HepG2 (cell line): ENCODE measurements around the gene PRR35. TPM values are rescaled to one million over a fixed set of nuclear protein-coding genes. Genes with fewer than 3 reads are reported as not detected.

Experiments
- EP300 ChIP-seq, 3 experiments: sonication (generic) in 1 of 3; formaldehyde crosslinking in 1 of 3; IDR thresholded peaks; 2 replicates each; pipeline versions ENCODE4 v1.5.1 to v1.6.1; 2011 to 2020; ENCODE audit warnings: low read depth in 2 of 3, low read length in 2 of 3, borderline replicate concordance in 1 of 3, improper control_type of control experiment in 1 of 3, mild to moderate bottlenecking in 1 of 3, missing genetic modification reagents in 1 of 3, moderate library complexity in 1 of 3
- FOXO1 ChIP-seq: sonication (generic); formaldehyde crosslinking; IDR thresholded peaks from 2 replicates; pipeline ENCODE4 v1.4.0; 2020; ENCODE audit warnings: missing genetic modification reagents
- GPN1 ChIP-seq: sonication (generic); formaldehyde crosslinking; IDR thresholded peaks from 2 replicates; pipeline ENCODE4 v1.5.1; 2020; ENCODE audit warnings: missing genetic modification reagents, borderline replicate concordance
- NCOA5 ChIP-seq: sonication (generic); formaldehyde crosslinking; IDR thresholded peaks from 2 replicates; pipeline ENCODE4 v1.4.0; 2020; ENCODE audit warnings: missing genetic modification reagents
- PRPF4 ChIP-seq: fragments of 200-400 bp; formaldehyde crosslinking; IDR thresholded peaks from 2 replicates; pipeline ENCODE4 v1.6.1; 2016; ENCODE audit warnings: low read length, low read depth; ENCODE audit not compliant: poor library complexity, severe bottlenecking
- SUZ12 ChIP-seq: fragments of 150-350 bp; IDR thresholded peaks from 2 replicates; pipeline ENCODE4 v1.6.1; 2014; ENCODE audit warnings: low read depth, low read length
- ZNF782 ChIP-seq: sonication (generic); formaldehyde crosslinking; IDR thresholded peaks from 2 replicates; pipeline ENCODE4 v1.4.0; 2020; ENCODE audit warnings: missing genetic modification reagents, mild to moderate bottlenecking, borderline replicate concordance
- polyA plus RNA-seq, 8 experiments: library from polyadenylated mRNA; depleted of rRNA in 3 of 8; stranded (reverse) in 7 of 8; unstranded in 1 of 8; fragments of >200 nt; fragmentation: Illumina TruSeq in 4 of 8; extraction: Trizol in 4 of 8; gene quantifications; 2 replicates each; pipeline versions ENCODE4 v1.2.1 to v1.2.3, GENCODE V29; 2011 to 2016; ENCODE audit warnings: low read depth in 4 of 8, missing spikeins in 1 of 8, mixed read lengths in 1 of 8; ENCODE audit not compliant: insufficient read depth in 1 of 8
- total RNA-seq, 5 experiments: library from RNA; depleted of rRNA; stranded (reverse); fragments of >200 nt; fragmentation: Illumina TruSeq; extraction: Trizol; gene quantifications; 2 replicates each; pipeline ENCODE4 v1.2.3, GENCODE V29; 2016; ENCODE audit warnings: low read depth in 1 of 5
- TF ChIP-seq, protein P1 (sequence below): sonication (generic); formaldehyde crosslinking; IDR thresholded peaks from 2 replicates; pipeline ENCODE4 v1.8.1; 2022; ENCODE audit warnings: low read depth, mild to moderate bottlenecking, missing genetic modification reagents
- TF ChIP-seq, protein P2 (sequence below): sonication (generic); formaldehyde crosslinking; IDR thresholded peaks from 2 replicates; pipeline ENCODE4 v1.8.1; 2023; ENCODE audit warnings: mild to moderate bottlenecking, moderate library complexity, missing genetic modification reagents
- TF ChIP-seq, protein P3 (sequence below), 2 experiments: sonication (generic) in 1 of 2; formaldehyde crosslinking in 1 of 2; IDR thresholded peaks; 2 replicates each; pipeline versions ENCODE4 v1.4.0 to v1.6.1; 2016 to 2020; ENCODE audit warnings: borderline replicate concordance in 1 of 2, low read depth in 1 of 2, mild to moderate bottlenecking in 1 of 2, missing genetic modification reagents in 1 of 2
- TF ChIP-seq, protein P4 (sequence below): IDR thresholded peaks from 2 replicates; pipeline ENCODE4 v1.6.1; 2012; ENCODE audit warnings: low read depth, low read length, improper control_type of control experiment
- TF ChIP-seq, protein P5 (sequence below): sonication (generic); formaldehyde crosslinking; IDR thresholded peaks from 2 replicates; pipeline ENCODE4 v1.5.1; 2020; ENCODE audit warnings: missing genetic modification reagents, mild to moderate bottlenecking, borderline replicate concordance
- TF ChIP-seq, protein P6 (sequence below): sonication (generic); formaldehyde crosslinking; IDR thresholded peaks from 2 replicates; pipeline ENCODE4 v1.5.0; 2020; ENCODE audit warnings: mild to moderate bottlenecking, missing genetic modification reagents

Gene PRR35
- total and polyA plus RNA-seq, 2 of the 13 experiments (the other 11 are each of a cell fraction or from before 2014, with no cell fraction given): 0.07 to 0.16 TPM

DNA sequence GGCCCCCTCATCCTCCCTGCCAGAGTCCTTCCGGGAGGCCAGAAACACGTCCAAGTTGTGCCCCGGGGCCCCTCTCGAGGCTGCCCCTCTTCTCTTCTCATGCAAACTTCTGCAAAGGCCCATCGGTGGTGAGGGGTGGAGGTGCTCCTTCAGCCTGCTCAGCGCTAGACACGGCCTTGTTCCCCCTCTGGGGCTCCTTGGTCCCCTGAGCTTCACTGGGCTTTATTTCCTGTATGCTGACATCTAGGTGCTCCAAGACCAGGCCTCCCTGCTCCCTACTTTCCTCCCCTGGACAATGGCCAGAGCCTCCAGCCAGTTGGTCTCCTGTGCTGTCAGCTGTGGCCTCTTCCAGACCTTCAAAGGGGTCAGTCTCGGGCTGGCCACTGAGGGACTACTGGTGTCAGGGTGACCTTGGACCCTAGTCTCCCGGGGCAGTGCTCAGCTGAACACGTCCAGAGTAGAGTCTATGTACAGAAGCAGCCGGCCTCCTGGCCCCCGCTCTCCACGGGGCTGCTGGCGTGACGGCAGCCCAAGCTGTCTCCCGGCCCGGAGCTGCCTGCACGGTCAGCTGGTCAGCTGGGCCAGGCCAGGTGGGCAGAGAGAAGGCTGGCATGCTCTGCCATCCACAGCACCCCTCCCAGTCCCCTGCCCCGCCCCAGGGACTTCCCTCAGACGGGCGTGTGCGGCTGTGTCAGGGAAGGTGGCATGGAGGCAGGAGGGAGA, 1.7 kb upstream of the PRR35 start (continued):
- TF ChIP-seq, protein P1, sequence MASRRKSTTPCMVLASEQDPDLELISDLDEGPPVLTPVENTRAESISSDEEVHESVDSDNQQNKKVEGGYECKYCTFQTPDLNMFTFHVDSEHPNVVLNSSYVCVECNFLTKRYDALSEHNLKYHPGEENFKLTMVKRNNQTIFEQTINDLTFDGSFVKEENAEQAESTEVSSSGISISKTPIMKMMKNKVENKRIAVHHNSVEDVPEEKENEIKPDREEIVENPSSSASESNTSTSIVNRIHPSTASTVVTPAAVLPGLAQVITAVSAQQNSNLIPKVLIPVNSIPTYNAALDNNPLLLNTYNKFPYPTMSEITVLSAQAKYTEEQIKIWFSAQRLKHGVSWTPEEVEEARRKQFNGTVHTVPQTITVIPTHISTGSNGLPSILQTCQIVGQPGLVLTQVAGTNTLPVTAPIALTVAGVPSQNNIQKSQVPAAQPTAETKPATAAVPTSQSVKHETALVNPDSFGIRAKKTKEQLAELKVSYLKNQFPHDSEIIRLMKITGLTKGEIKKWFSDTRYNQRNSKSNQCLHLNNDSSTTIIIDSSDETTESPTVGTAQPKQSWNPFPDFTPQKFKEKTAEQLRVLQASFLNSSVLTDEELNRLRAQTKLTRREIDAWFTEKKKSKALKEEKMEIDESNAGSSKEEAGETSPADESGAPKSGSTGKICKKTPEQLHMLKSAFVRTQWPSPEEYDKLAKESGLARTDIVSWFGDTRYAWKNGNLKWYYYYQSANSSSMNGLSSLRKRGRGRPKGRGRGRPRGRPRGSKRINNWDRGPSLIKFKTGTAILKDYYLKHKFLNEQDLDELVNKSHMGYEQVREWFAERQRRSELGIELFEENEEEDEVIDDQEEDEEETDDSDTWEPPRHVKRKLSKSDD (CRISPR knock-in tag): no peak
- TF ChIP-seq, protein P2, sequence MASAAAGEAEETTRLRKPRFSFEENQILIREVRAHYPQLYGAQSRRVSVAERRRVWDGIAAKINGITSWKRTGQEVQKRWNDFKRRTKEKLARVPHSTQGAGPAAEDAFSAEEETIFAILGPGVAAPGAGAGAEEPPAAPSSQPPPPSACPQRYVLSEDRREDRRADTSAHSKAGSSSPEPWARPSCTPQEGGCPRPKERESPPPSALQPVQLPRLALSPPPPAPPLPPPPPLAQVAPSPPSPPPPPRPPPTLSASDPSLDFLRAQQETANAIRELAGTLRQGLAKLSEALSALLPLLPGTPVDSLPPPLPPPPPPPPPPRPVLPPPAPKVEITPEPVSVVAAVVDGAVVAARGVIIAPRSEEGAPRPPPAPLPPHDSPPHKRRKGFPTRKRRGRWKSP (CRISPR knock-in tag): peak; percentile 77; the same call in 1 of the 2 replicates
- TF ChIP-seq NCOA5 (CRISPR knock-in tag): no peak
- TF ChIP-seq EP300 (IDR thresholded peaks at IDR 0.05; ENCODE audit: low read depth in 2 of 2, low read length in 2 of 2): peak in 1 of 2 experiments; percentile 40; a peak in 2 of 4 replicates
- TF ChIP-seq EP300 (CRISPR knock-in tag; IDR thresholded peaks at IDR 0.05; ENCODE audit: borderline replicate concordance): no peak
- TF ChIP-seq FOXO1 (CRISPR knock-in tag): peak; percentile 68; the same call in 1 of the 2 replicates
- no peak for TF ChIP-seq ZNF782 (CRISPR knock-in tag)
- TF ChIP-seq, protein P3, sequence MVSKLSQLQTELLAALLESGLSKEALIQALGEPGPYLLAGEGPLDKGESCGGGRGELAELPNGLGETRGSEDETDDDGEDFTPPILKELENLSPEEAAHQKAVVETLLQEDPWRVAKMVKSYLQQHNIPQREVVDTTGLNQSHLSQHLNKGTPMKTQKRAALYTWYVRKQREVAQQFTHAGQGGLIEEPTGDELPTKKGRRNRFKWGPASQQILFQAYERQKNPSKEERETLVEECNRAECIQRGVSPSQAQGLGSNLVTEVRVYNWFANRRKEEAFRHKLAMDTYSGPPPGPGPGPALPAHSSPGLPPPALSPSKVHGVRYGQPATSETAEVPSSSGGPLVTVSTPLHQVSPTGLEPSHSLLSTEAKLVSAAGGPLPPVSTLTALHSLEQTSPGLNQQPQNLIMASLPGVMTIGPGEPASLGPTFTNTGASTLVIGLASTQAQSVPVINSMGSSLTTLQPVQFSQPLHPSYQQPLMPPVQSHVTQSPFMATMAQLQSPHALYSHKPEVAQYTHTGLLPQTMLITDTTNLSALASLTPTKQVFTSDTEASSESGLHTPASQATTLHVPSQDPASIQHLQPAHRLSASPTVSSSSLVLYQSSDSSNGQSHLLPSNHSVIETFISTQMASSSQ (IDR thresholded peaks at IDR 0.05; ENCODE audit: low read depth): no peak
- TF ChIP-seq, protein P3 (CRISPR knock-in tag; IDR thresholded peaks at IDR 0.05; ENCODE audit: borderline replicate concordance): peak; percentile 57; the same call in 1 of the 2 replicates
- TF ChIP-seq, protein P4, sequence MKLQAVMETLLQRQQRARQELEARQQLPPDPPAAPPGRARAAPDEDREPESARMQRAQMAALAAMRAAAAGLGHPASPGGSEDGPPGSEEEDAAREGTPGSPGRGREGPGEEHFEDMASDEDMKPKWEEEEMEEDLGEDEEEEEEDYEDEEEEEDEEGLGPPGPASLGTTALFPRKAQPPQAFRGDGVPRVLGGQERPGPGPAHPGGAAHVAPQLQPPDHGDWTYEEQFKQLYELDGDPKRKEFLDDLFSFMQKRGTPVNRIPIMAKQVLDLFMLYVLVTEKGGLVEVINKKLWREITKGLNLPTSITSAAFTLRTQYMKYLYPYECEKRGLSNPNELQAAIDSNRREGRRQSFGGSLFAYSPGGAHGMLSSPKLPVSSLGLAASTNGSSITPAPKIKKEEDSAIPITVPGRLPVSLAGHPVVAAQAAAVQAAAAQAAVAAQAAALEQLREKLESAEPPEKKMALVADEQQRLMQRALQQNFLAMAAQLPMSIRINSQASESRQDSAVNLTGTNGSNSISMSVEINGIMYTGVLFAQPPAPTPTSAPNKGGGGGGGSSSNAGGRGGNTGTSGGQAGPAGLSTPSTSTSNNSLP: no peak
- TF ChIP-seq, protein P5, sequence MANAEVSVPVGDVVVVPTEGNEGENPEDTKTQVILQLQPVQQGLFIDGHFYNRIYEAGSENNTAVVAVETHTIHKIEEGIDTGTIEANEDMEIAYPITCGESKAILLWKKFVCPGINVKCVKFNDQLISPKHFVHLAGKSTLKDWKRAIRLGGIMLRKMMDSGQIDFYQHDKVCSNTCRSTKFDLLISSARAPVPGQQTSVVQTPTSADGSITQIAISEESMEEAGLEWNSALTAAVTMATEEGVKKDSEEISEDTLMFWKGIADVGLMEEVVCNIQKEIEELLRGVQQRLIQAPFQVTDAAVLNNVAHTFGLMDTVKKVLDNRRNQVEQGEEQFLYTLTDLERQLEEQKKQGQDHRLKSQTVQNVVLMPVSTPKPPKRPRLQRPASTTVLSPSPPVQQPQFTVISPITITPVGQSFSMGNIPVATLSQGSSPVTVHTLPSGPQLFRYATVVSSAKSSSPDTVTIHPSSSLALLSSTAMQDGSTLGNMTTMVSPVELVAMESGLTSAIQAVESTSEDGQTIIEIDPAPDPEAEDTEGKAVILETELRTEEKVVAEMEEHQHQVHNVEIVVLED (CRISPR knock-in tag): peak; percentile 67; the same call in 1 of the 2 replicates
- no peak for TF ChIP-seq GPN1 (CRISPR knock-in tag)
- no peak for TF ChIP-seq SUZ12
- TF ChIP-seq, protein P6, sequence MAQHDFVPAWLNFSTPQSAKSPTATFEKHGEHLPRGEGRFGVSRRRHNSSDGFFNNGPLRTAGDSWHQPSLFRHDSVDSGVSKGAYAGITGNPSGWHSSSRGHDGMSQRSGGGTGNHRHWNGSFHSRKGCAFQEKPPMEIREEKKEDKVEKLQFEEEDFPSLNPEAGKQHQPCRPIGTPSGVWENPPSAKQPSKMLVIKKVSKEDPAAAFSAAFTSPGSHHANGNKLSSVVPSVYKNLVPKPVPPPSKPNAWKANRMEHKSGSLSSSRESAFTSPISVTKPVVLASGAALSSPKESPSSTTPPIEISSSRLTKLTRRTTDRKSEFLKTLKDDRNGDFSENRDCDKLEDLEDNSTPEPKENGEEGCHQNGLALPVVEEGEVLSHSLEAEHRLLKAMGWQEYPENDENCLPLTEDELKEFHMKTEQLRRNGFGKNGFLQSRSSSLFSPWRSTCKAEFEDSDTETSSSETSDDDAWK (CRISPR knock-in tag): no peak
- TF ChIP-seq PRPF4: no peak
